Keratinocyte (primary cell): ENCODE results near the gene ARRDC1. TPM values are rescaled to one million over a fixed set of nuclear protein-coding genes. Genes with fewer than 3 reads are reported as not detected.

Experiments used
- DNase-seq: peaks from one replicate; pipeline ENCODE4 v3.0.0-alpha.2; 2011; ENCODE audit warnings: low read depth, missing footprints, low spot score
- FAIRE-seq: peaks from 2 replicates; lab custom pipeline; 2011; peaks lifted over from hg19 to GRCh38; lab: Jason Lieb, UNC
- H2AFZ ChIP-seq: 2 replicates; pipeline ENCODE4 v1.6.0; 2012; ENCODE audit warnings: low read length, control low read depth, inconsistent platforms; ENCODE audit not compliant: control insufficient read depth
- H3K27ac ChIP-seq: 2 replicates; pipeline ENCODE4 v1.5.1; 2011; ENCODE audit warnings: low read length; ENCODE audit not compliant: control insufficient read depth, insufficient read depth
- H3K27me3 ChIP-seq: 3 replicates; pipeline ENCODE4 v1.6.0; 2011; ENCODE audit warnings: low read length; ENCODE audit not compliant: control insufficient read depth, insufficient read depth; ENCODE audit errors: extremely low read depth
- H3K36me3 ChIP-seq, 2 experiments: 2 replicates in 1 of 2; 3 replicates in 1 of 2; pipeline ENCODE4 v1.5.1; 2011; ENCODE audit warnings: low read length in 2 of 2, mild to moderate bottlenecking in 1 of 2; ENCODE audit not compliant: control insufficient read depth in 2 of 2, insufficient read depth in 2 of 2; ENCODE audit errors: extremely low read depth in 1 of 2
- H3K4me1 ChIP-seq: 3 replicates; pipeline ENCODE4 v1.5.1; 2011; ENCODE audit warnings: low read length; ENCODE audit not compliant: control insufficient read depth, insufficient read depth; ENCODE audit errors: extremely low read depth
- H3K4me2 ChIP-seq: 3 replicates; pipeline ENCODE4 v1.6.0; 2011; ENCODE audit warnings: low read depth, low read length; ENCODE audit not compliant: control insufficient read depth, insufficient read depth; ENCODE audit errors: extremely low read depth
- H3K4me3 ChIP-seq, 3 experiments: fragments of 200-600 bp in 1 of 3; sonication (generic) in 1 of 3; 2 replicates in 2 of 3; 3 replicates in 1 of 3; pipeline ENCODE4 v1.5.1; 2011 to 2016; ENCODE audit warnings: low read length in 3 of 3, mild to moderate bottlenecking in 3 of 3, control low read depth in 2 of 3, inconsistent platforms in 1 of 3, low read depth in 1 of 3, mixed read lengths in 1 of 3, mixed run types in 1 of 3, moderate library complexity in 1 of 3; ENCODE audit not compliant: control insufficient read depth in 2 of 3, insufficient read depth in 2 of 3; ENCODE audit errors: extremely low read depth in 1 of 3
- H3K79me2 ChIP-seq: 2 replicates; pipeline ENCODE4 v1.6.0; 2012; ENCODE audit warnings: low read length; ENCODE audit not compliant: control insufficient read depth, insufficient read depth
- H3K9ac ChIP-seq: 3 replicates; pipeline ENCODE4 v1.6.0; 2011; ENCODE audit warnings: low read length; ENCODE audit not compliant: control insufficient read depth, insufficient read depth; ENCODE audit errors: extremely low read depth
- H3K9me1 ChIP-seq: 3 replicates; pipeline ENCODE4 v1.6.0; 2011; ENCODE audit warnings: low read length; ENCODE audit not compliant: control insufficient read depth, insufficient read depth; ENCODE audit errors: extremely low read depth
- H3K9me3 ChIP-seq: 2 replicates; pipeline ENCODE4 v1.5.1; 2012; ENCODE audit warnings: low read depth, low read length; ENCODE audit not compliant: control insufficient read depth
- H4K20me1 ChIP-seq: 3 replicates; pipeline ENCODE4 v1.6.0; 2011; ENCODE audit warnings: low read length; ENCODE audit not compliant: control insufficient read depth, insufficient read depth; ENCODE audit errors: extremely low read depth
- CTCF ChIP-seq, 3 experiments: IDR thresholded peaks in 1 of 3; conservative IDR thresholded peaks in 1 of 3; optimal IDR thresholded peaks in 1 of 3; 2 replicates in 2 of 3; 3 replicates in 1 of 3; pipeline versions ENCODE3 to v1.5.1; 2011; ENCODE audit warnings: low read length in 3 of 3, mild to moderate bottlenecking in 3 of 3, moderate library complexity in 2 of 3, control low read depth in 1 of 3, inconsistent platforms in 1 of 3; ENCODE audit not compliant: insufficient read depth in 2 of 3; ENCODE audit errors: extremely low read depth in 1 of 3
- EZH2 ChIP-seq: IDR thresholded peaks from one replicate; pipeline ENCODE4 v1.6.1; 2012; ENCODE audit warnings: inconsistent platforms, mild to moderate bottlenecking, low read length, moderate library complexity
- dilution Hi-C: fragments of 300-500 bp; cut with MboI; formaldehyde crosslinking; loops from one replicate; pipeline ENCODE4 v1.7.0; 2020; ENCODE audit warnings: low sequenced_read_pairs; ENCODE audit not compliant: extremely low pct_ligation_motif_present
- polyA plus RNA-seq, 5 experiments: library from polyadenylated mRNA; depleted of rRNA in 3 of 5; stranded (reverse) in 3 of 5; stranded (forward) in 1 of 5; unstranded in 1 of 5; fragments of >200 nt; gene quantifications; 1 replicate in 1 of 5; 2 replicates in 3 of 5; 3 replicates in 1 of 5; pipeline versions ENCODE4 v1.2.1 to v1.2.3, GENCODE V29; 2011 to 2012; ENCODE audit warnings: missing spikeins in 2 of 5, low read depth in 1 of 5, low replicate concordance in 1 of 5

The ARRDC1 gene
- polyA plus RNA-seq, 1 donor (not counting 4 experiments of a cell fraction or from before 2014, with no cell fraction given): 94.7 TPM

- Histone ChIP-seq H3K4me1 (no peaks in the 10 kb centered on the region), H2AFZ (no peak overlapping the region), H3K4me3 (no peak overlapping the region), H3K4me2 (no peak overlapping the region), H3K36me3 (peaks cover 13 to 18% of the 10 kb centered on the region in 2 experiments), H3K27ac (no peak overlapping the region), H3K9me1 (peaks cover 2% of the 10 kb centered on the region), H4K20me1 (peaks cover 8% of the 10 kb centered on the region), H3K79me2 (peaks cover 85% of the 10 kb centered on the region), H3K9ac (no peak overlapping the region), H3K9me3 (no peaks in the 10 kb centered on the region), H3K27me3 (no peaks in the 10 kb centered on the region)
- no peak for TF ChIP-seq CTCF (optimal IDR thresholded peaks at IDR 0.05 in 1 of 3, IDR thresholded peaks at IDR 0.05 in 1 of 3, conservative IDR thresholded peaks at IDR 0.05 in 1 of 3; ENCODE audit: extremely low read depth in 1 of 3, insufficient read depth in 2 of 3, low read length in 3 of 3)
- TF ChIP-seq EZH2: no peak
- dilution Hi-C loops: no loop called here
- DNase-seq (no peak), FAIRE-seq (no peak)
These were observed 45.3 kb downstream of the ARRDC1 start for GRCh38 chr9:137650779-137651178.

- no peaks in the 10 kb centered on the region for H3K27me3 ChIP-seq
- no peak overlapping the region for H3K9ac ChIP-seq
- TF ChIP-seq CTCF (optimal IDR thresholded peaks at IDR 0.05 in 1 of 3, IDR thresholded peaks at IDR 0.05 in 1 of 3, conservative IDR thresholded peaks at IDR 0.05 in 1 of 3; ENCODE audit: extremely low read depth in 1 of 3, insufficient read depth in 2 of 3, low read length in 3 of 3): no peak
- no peak for TF ChIP-seq EZH2
- H3K27ac ChIP-seq: no peak overlapping the region
- H3K4me1 ChIP-seq: no peaks in the 10 kb centered on the region
- no peak for FAIRE-seq
- DNase-seq: no peak
- peaks cover 81% of the 10 kb centered on the region for H3K79me2 ChIP-seq
- peaks cover 7 to 9% of the 10 kb centered on the region in 2 experiments for H3K36me3 ChIP-seq
- H3K9me1 ChIP-seq: no peaks in the 10 kb centered on the region
- dilution Hi-C loops: no loop called here
- no peak overlapping the region for H2AFZ ChIP-seq
- no peaks in the 10 kb centered on the region for H3K9me3 ChIP-seq
- H3K4me3 ChIP-seq: no peak overlapping the region
- no peak overlapping the region for H3K4me2 ChIP-seq
- H4K20me1 ChIP-seq: peaks cover 8% of the 10 kb centered on the region
These were observed 50.9 kb downstream of the ARRDC1 start for GRCh38 chr9:137656416-137656815.
